HFFc6 (cell line): Measurements from ENCODE around the gene P2RY8. TPM values are rescaled to one million over a fixed set of nuclear protein-coding genes. Genes with fewer than 3 reads are reported as not detected.

Source experiments
- DNase-seq: peaks from one replicate; pipeline ENCODE4 v3.0.0-alpha.2; 2018
- H3K27ac Mint-ChIP-seq: 2 replicates; pipeline ENCODE4 v1.8.0; 2020; ENCODE audit warnings: mild to moderate bottlenecking, mixed read lengths
- H3K27me3 Mint-ChIP-seq: 2 replicates; pipeline ENCODE4 v1.8.0; 2021; ENCODE audit warnings: mild to moderate bottlenecking, moderate library complexity, mixed read lengths; ENCODE audit not compliant: insufficient read depth
- H3K36me3 Mint-ChIP-seq: 2 replicates; pipeline ENCODE4 v1.8.0; 2021; ENCODE audit warnings: low read depth, mixed read lengths
- H3K4me1 Mint-ChIP-seq: 2 replicates; pipeline ENCODE4 v1.8.0; 2020; ENCODE audit warnings: low read depth, mixed read lengths
- H3K4me3 Mint-ChIP-seq: 2 replicates; pipeline ENCODE4 v1.8.0; 2020; ENCODE audit warnings: mild to moderate bottlenecking, moderate library complexity, mixed read lengths
- H3K9me3 Mint-ChIP-seq: 2 replicates; pipeline ENCODE4 v1.8.0; 2020; ENCODE audit warnings: mild to moderate bottlenecking, mixed read lengths
- total RNA-seq, 6 experiments: library from RNA; stranded (reverse); fragmentation: NEBNext Ultra II Directional; extraction: Animal tissue kit (Norgen Biotek cat#: 25700); gene quantifications; 2 replicates in 1 of 6; 3 replicates in 5 of 6; pipeline ENCODE4 v1.2.3, GENCODE V29; 2021
- TF ChIP-seq, protein P1 (sequence below): fragments of 200-600 bp; sonication (generic); IDR thresholded peaks from 2 replicates; pipeline ENCODE4 v1.5.0; 2021; ENCODE audit warnings: antibody characterized with exemption, mild to moderate bottlenecking

P2RY8 gene
- total RNA-seq, 6 experiments from 2014 or later = not detected

DNA sequence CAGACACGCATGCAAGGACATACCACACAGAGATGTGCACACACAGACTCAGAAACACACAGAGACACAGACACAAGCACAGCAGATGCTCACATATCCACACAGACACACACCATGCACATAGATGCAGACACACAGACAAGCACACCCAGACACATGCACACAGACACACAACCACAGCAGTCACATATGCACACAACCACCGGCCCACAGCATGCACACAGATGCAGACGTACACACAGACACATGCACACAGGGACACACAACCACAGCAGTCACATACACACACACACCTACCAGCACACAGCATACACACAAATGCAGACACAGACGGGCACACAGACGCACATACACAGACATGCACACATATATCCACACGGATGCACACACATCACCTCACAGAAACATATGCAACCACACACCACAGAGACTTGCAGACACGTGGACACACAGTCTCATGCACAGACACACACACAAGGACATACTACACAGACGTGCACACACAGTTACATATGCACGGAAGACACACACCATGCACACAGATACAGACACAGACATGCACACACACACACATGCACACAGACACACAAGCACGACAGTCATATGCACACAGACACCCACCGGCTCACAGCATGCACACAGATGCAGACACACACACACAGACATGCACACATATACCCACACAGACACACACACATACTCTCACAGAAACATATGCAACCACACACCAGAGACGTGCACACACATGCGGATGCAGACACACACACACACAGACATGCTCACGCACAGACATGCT, 119.8 kb downstream of the P2RY8 start:
- no peaks in the 10 kb centered on the region for H3K4me1 Mint-ChIP-seq
- peaks cover 9% of the 10 kb centered on the region for H3K27me3 Mint-ChIP-seq
- no peak for DNase-seq
- H3K9me3 Mint-ChIP-seq = peaks cover 20% of the 10 kb centered on the region
- H3K4me3 Mint-ChIP-seq = no peak overlapping the region
- H3K36me3 Mint-ChIP-seq = peaks cover 35% of the 10 kb centered on the region
- H3K27ac Mint-ChIP-seq = no peak overlapping the region
- TF ChIP-seq, protein P1, sequence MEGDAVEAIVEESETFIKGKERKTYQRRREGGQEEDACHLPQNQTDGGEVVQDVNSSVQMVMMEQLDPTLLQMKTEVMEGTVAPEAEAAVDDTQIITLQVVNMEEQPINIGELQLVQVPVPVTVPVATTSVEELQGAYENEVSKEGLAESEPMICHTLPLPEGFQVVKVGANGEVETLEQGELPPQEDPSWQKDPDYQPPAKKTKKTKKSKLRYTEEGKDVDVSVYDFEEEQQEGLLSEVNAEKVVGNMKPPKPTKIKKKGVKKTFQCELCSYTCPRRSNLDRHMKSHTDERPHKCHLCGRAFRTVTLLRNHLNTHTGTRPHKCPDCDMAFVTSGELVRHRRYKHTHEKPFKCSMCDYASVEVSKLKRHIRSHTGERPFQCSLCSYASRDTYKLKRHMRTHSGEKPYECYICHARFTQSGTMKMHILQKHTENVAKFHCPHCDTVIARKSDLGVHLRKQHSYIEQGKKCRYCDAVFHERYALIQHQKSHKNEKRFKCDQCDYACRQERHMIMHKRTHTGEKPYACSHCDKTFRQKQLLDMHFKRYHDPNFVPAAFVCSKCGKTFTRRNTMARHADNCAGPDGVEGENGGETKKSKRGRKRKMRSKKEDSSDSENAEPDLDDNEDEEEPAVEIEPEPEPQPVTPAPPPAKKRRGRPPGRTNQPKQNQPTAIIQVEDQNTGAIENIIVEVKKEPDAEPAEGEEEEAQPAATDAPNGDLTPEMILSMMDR = no peak

DNA sequence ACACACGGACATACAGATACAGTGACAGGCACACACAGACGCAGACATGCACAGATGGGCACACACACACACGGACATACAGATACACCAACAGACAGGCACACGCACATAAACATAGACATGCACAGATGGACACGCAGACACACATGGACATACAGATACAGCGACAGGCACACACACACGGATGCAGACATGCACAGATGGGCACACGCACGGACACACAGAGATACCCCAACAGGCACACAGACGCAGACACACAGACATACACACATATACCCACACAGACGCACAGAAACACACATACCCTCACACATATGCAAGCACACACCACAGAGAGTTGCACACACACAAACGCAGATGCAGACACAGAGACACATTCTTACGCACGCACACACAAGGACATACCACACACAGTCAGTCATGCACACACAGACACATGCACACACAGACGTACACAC, 120.6 kb downstream of the P2RY8 start:
- Mint-ChIP-seq H3K27ac (no peak overlapping the region), H3K27me3 (peaks cover 7% of the 10 kb centered on the region; the same call in 1 of the 2 replicates), H3K4me3 (no peak overlapping the region), H3K9me3 (peaks cover 12% of the 10 kb centered on the region), H3K4me1 (no peaks in the 10 kb centered on the region), H3K36me3 (peaks cover 27% of the 10 kb centered on the region)
- no peak for DNase-seq
- TF ChIP-seq, protein P1 = no peak

Other genes starting within 250 kb of the P2RY8 start
- gene IL3RA, start 200.4 kb downstream of the P2RY8 start, total RNA-seq = under 1 TPM in 2 of 6 experiments, not detected in 4; 0.09 to 0.13 TPM
- 100 to 1,000 TPM; 295 to 345 (median 320) TPM for gene SLC25A6, start 145.1 kb downstream of the P2RY8 start, total RNA-seq
- gene ASMTL, start 84.3 kb downstream of the P2RY8 start, total RNA-seq = 10 to 100 TPM; 26.8 to 35.1 (median 32.8) TPM
- 10 to 100 TPM; 21.4 to 24.6 (median 23.6) TPM for gene AKAP17A, start 54.4 kb upstream of the P2RY8 start, total RNA-seq
- under 1 TPM in 1 of 6 experiments, not detected in 5; 0.38 TPM for gene ASMT, start 77.9 kb upstream of the P2RY8 start, total RNA-seq